NCI-H1417 treated with DMSO at 0.1 percent for 48 hours (cell line): ENCODE measurements around the gene NDUFV1.

Experiments used
- DNase-seq: peaks from one replicate; lab custom pipeline; 2025; lab: John Stamatoyannopoulos, UW

NDUFV1 gene

DNA sequence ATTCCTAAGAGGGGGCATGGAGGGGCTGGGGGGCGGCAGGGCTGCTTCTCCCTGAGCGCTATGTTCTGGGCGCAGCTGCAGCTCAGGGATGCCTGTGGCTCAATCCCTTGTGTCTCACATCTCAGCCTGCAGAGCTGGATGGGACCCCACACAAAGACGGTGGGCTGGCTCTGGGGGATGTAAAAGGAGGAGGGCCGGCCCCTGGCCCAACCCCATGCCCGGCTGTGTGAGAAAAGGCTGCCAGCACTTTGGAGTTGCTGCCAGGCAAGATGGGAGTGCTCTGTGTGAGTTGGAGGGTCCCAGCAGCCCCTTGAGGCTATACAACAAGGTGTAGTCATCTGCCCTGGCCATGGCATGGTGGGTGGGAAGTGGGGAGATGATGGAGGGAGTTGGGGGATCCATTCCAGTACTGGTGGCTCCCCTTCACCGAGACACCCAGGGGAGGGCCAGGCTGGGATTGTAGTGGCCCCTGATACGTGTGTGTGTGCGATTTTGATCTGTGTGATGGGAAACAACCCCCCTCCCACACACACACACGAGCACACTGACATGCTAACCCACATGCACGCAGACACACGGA lies 34.1 kb downstream of the NDUFV1 start:
- DNase-seq = no peak

DNA sequence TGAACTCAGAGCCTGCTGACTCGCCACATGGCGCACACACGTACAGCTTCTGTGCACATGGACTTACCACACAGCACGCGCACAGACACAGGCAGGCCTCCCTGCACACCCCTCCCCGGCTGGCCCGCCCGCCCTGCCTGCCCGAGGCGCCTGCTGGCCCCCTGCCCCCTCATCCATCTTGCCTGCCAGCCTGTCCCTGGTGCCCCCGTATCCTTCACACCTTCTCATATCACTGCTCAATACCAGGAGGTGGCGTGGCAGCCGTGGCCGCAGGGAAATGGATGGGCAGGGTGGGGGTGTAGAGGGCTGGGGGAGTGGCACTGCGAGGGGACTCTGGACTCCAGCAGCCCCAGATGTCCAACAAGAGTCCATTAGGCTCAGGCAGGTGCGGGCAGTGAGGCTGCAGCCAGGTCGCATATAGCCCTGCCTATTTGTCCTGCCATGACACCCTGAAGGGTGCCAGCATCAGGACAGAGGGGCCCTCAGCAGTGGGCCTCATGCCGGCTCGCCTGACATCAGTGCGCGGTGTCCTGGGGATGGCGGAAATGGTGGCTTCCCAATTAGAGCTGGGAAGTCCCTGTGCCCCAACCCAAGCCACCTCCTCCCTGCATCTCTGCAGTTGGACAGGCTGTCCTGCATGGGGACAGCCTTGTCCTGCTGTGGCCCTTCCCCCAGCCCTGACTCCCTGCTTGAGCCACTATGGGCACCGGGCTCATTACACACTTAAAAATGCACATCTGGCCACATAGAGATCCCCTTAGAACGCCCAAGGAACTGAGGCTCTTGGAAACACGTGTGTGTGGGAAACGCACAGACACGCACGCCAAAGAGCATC lies 34.8 kb downstream of the NDUFV1 start:
- no peak for DNase-seq

DNA sequence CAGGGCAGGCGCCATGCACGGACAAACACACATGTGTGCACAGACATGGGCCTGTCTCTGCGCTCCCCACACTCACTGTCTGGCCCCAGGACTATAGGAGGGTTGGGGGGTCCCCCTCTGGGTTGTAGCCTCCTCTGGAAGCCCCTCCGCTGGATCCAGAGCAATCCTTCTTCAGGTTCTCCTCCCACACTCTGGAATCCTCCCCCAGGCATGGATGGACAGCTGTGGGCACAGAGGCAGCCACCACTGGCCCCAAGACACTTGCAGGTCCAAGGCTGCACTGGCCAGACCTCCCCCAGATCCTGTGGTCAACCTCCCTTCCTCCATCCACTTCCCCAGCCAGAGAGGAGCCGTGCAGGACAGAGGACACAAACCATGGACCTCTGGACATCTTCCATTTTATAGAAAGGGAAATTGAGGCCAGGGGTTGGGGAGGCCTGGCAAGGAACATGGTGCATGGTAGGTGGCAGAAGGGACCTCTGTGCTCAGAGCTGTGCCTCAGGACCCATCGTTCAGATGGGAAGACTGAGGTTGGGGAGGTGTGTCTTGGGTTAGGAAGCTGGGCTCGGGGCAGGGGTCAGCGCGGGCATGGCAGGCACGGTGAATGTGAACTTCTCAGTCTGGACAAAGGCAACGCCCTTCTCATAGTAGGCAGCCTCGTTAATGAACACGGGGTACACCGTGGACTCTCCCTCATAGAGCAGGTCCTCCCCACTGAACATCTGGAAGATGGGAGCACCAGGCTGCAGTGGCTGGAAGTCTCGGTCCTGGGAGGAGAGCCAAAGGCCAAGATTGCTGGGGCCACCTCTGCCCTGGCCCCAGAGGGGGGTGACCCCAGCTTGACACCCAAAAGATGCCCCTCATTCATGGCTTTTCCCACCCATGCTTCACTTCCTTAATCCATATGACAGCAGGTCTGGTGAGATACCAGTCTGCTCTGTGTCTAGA lies 35.7 kb downstream of the NDUFV1 start:
- DNase-seq = no peak

DNA sequence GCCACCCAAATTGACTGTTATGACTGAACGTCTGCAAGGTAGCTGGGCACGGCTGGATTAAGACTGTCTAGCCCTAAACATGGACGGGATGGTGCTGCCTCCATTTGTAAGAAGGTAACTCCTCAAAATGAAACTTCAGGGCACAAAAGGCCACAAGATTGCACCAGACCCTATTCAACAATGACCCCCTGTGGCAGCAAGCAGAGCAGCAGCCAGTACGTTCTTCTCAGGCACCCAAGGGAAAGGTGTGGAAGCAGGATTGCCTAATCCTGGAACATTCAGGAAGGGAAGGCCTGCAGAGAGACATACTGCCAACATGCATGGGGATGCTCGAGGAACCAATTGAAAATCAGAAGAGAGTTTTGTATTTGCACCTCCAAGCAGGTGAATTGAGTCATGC lies 37.3 kb downstream of the NDUFV1 start:
- DNase-seq = no peak

DNA sequence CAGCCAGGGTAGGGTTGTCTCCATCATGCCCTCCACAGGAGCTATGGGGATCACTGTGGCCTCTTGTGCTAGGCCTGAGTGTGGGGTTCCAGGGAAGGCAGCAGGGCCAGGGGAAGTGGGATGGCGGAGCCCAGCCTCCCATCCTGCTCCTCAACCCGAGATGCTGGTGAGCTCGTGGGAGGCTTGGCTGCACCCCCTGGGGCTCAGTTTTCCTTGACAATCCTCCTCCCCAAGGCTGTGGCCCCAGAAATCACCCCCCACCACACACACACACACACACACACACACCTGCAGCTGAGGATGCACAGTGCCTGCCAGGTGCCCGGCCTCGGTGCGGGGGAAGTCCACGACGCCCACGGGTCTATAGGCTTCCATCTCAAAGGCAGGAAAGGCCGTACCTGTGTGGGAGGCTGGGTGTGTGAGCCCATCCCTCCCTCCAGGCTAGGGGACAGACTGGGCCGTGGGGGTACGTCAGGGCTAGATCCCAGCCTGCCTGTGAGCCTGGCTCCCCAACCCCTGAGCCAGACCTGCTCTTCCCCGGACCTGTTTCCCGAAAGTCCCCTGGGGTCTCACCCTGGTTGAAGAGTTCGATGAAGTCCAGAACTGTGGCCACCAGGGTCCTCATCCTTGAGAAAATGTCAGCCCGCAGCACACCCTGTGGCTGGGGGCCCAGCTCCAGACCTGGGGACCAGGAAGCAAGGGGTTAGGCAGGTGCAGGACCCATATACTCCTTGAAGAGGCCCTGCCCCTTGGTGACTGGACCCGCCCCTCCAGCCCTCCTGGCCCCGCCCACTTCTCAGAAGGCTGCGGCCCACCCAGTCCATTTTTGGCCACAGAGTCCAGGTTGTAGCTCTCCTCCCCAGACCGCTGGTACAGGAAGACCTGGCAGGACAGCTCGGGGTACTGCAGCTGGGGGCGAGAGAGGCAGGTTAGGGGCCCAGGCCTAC lies 38.0 kb downstream of the NDUFV1 start:
- no peak for DNase-seq

DNA sequence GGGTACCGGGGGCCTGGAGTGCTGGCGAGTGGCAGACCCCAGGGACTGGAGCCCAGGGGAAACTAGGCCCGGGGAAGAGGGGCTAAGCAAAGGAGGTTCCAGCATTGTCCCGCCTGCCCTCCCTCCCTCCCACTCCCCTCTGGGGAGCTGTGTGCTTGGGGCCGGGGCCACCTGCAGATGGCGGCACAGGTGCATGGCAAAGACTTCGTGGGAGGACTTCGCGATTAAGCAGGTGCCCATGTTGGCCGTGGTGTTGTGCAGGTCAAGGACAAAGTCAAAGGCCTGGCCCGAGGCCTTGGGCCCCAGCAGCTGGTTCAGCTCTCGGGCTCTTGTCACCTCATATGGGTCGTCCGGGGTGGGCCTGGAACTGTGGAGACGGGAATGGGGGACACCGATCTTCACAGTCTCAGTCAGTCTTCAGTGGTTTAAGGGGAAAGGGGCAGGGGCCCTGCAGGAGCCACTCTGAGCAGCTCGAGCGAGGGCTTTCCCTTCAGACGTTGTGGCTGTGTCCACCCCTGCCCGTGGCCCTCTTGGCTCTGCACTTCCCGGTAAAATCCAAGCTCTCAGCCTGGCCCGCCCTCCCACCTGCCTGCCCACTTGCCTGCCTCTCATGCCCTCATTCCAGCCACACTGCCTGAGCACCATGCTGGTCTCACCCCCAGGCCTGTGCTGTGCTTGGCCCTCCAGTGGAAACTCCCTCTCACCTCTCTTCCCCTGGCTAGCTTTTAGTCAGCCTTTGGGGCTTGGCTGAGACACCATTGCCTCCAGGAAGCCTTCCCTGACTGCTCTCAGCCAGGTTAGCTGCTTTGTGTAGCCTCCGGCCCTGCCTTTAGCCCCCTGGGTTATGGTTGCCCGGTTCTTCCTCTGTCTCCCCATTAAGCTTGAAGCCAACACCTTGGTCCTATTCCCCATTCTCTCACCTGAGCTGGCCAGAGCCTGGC lies 39.1 kb downstream of the NDUFV1 start:
- DNase-seq = no peak

DNA sequence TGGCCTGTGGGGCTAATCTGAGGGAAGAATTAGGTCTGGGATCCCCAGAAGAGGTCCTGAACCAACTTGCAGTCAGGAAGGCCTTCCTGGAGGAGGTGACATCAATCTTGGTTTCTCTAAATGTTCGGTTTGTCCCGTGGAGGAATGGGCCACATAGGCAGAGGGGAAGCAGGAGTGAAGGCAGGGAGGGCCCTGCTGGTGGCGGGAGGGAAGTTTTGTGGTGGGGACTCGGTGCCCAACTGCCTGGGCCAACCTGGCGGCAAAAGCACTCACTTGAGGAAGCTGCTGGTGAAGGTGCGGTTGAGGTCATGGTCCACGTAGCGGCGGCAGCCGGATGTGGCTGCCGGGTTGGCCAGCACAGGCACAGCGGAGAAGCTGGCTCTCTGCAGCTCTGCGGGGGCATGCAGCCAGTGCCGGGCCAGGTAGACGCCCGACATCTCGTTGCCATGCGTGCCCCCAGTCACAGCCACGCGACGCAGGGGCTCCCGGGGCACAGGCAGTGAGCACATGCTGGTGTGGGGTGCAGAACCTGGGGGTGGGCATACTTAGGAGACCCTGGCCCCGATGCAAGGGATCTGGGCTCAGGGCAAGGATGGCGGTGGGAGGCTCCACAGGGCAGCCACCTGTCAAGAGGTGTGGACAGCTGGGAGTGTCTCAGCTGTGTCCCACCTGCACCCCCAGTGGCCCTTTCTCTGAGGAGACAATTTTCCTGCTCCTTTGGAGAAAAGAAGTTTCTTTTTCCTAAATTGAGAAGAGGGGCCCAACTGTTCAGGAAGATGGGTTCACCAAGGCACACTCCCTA lies 40.0 kb downstream of the NDUFV1 start:
- no peak for DNase-seq

DNA sequence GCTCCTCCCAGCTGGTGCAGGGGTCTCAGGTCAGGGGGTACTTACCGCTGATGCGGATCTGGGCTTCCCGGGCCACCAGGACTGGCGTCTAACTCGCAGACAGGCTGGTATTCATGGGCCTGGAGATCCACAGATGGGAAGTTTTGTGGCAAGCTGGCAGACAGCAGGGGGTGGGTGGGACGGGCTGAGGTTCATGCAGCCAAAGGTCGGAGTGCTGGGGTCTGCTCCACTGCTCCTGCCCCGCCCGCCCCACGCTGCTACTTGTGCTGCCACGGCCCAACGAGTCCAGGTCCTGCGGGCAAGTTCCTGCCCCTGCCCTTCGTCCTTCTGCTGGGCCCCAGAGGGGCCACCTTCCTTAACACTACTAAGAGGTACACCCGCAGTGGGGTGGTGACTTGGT lies 40.7 kb downstream of the NDUFV1 start:
- DNase-seq = no peak

DNA sequence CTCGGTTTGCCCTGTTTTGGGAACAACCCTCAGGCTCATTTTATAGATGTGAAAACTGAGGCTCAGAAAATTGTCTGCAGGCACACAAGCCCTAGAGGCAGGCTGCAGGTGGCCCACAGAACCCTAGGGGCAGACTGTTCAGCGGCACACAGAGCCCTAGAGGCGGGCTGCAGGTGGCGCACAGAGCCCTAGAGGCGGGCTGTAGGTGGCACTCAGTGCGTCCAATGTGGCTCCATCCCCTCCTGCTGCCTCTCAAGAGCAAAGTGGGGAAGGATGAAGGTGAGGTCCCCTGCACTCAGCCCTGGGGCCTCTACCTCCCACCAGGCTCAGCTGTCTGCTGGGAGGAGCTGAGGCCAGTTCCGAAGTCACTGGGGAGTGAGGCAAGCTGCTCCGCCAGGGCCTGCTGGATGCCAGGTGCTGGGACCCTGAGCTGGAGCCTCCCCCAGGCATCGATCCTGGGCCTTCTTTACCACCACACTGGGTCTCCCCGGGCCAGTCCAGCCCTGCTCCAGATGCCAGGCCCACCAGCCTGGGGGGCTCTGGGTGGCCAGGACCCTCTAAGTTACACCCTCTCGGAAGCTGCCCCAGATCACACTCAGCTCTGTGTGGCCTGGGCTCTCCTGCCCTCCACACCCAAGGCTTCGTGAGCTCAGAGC lies 41.5 kb downstream of the NDUFV1 start:
- DNase-seq = no peak

DNA sequence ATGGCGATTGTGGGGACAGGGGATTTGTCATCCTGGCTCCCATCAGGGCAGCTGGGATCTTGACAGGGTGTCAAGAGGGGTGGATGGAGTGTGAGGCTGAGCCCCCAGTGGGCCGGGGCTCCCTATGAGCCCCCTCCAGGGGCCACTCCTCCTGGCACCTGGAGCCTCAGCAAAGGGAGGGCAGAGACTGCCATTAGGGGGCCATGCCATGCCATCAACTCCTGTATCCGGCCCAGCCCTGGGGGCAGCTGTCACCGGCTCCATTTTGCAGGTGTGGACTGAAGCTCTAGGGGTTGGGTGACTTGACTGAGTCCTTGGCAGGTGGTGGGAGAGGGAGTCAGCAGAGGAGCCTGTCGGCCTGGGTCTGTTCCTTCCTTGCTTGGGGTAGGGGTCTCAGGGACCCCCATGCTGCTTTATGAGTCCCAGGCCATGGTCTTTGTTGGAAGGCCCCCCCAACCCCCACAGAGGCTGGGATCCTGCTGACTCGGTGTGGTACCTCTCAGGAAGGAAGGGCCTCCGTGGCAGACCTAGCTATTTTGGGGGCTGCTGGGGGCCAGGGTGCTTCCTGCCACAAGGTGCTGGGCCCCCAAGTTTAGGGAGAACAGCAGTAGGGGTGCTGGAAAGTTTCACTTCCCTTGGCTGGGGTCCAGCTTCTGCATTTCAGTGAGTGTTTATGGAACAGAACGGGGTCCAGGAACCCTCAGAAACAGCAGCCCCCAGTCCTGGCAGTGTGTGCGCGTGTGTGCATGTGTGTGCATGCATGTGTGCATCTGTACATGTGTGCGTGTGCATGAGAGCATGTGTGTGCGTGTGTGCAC lies 42.3 kb downstream of the NDUFV1 start:
- DNase-seq = no peak

DNA sequence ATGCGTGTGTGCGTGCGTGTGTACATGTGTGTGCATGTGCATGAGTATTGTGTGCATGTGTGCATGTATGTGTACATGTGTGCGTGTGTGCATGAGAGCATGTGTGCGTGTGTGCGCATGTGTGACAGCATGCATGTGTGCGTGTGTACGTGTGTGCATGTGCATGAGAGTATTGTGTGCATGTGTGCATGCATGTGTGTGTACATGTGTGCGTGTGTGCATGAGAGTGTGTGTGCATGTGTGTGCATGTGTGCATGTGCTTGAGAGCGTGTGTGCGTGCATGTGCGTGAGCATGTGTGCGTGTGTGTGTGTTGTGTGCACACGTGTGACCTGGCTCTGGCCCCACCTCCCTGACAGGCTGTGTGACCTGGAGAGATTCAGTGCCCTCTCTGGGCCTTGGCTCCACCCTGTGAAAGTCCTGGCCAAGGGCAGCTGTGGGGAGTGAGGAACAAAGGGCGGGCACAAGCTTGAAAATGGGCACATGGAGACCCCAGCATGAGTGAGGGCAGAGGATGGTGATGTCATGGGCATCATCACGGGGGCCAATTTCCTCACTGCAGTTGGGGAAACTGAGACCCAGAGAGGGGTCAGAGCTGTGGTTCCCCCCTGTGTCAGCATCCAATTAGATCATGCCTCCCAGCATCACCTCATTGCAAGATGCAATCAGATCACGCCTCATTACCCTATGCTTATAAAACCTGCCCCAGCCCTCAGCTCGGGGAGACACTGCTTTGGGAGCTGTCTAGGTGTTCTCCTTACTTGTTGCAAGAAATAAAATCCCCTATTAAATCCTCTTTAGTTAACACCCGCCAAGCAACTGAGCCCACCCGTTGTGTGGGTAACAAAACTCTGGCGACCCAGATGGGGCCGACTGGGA lies 43.1 kb downstream of the NDUFV1 start:
- DNase-seq = no peak

DNA sequence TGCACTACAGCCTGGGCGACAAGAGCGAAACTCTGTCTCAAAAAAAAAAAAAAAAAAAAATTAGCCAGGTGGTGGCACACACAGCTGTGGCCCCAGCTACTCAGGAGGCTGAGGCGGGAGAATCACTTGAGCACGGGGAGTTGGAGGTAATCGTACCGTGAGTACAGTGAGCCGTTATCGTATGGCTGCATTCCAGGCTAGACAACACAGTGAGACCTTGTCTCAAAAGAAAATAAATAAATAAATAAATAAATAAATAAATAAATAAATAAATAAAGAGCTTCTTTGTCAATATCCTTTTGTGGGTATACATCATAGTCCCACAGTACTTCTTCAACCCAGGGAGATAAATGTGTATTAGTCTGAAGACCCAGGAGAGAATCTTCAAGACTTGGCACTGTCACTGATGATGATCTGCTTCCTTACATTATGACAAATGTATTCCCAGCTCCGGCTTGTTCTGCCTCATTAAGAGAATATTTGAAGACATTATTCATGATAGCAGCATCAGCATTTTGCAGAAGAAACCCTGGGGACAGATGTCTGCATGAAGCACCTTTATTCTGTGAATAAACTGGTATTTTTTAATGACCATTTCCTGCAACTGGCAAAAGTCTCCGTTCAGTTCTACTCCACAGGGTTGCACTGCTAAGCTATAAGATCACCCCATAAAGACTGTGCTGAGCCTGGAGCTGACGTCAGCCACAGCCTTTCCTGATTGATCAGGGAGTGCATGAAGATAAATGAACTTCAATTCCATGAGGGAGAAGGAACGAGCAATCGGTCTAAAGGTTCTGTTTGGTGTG lies 45.4 kb downstream of the NDUFV1 start:
- DNase-seq = no peak

DNA sequence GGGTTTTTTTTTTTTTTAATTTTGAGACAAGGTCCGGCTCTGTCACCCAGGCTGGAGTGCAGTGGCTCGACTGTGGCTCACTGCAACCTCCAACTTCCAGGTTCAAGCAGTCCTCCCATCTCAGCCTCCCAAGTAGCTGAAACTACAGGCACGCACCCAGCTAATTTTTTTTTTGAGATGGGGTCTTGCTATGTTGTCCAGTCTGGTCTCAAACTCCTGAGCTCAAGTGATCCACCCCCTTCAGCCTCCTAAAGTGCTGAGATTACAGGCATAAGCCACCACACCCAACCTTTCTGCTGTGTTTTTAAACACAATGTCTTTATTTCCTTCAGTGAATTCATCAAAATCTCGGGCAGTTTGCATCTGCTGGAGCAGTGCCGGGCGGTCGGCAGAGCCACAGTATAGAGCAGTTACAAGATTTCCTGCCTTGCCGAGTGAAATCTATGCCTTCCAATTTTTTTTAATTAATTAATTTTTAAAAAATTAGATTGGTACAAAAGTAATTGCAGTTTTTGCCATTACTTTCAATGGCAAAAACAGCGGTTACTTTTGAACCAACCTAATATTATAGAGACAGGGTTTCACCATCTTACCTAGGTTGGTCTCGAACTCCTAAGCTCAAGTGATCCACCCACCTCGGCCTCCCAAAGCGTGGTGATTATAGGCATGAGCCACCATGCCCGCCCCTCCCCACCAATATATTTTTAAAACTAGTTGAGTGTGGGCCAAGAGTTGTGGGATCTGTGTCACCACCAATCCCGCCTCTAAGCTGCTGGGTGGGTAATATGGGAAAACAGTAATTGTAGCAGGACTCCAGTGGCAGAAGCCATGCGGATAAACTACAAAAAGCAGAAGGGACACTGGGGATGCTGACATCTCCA lies 46.5 kb downstream of the NDUFV1 start:
- no peak for DNase-seq

DNA sequence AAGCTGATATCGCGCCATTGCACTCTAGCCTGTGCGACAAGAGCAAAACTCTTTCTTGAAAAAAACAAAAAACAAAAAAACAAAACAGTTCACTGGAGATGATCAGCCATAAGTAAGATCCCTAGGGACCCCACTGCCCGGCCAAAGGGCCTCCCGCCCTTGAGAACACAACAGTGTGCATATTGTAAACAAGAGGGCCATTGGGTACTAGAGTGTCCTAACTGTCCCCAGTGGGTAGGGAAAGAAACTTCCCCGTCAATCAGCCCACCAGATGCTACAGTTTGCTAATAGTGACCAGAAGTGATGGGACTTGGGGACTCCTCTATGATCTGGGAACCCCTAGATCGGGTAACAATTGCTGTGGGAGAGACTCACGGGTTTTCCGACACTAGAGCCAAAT lies 47.5 kb downstream of the NDUFV1 start:
- DNase-seq = no peak

DNA sequence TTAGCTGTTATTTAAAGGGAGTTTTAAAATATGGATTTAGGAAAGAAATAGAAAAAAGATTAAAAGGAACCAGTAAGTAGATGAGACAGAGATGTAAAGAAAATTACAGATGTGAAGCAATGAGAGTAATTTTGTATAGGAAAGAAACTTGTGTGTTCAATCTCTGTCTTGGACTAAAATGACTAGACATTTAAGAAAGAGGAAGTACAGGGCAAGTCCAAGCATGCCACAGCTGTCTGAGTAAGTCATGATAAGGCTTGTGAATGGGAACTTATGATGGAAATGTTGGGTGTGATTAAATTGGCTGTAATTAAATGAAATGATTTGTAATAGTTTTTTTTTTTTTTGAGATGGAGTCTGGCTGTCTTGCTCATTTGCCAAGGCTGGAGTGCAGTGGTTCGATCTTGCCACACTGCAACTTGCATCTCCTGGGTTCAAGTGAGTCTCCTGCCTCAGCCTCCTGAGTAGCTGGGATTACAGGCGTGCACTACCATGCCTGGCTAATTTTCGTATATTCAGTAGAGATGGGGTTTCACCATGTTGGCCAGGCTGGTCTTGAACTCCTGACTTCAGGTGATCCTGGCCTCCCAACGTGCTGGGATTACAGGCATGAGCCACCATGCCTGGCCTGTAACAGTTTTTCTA lies 49.7 kb downstream of the NDUFV1 start:
- no peak for DNase-seq
